Testis (tissue), 2 donors: ENCODE data around the gene POLN.

Experiments used
- CTCF ChIP-seq, 3 experiments: fragments of 450-650 bp in 2 of 3; fragments of 200-600 bp in 1 of 3; sonication (generic) in 1 of 3; IDR thresholded peaks; one replicate each; pipeline ENCODE4 v1.5.1; 2016 to 2019; ENCODE audit warnings: antibody characterized with exemption in 3 of 3, mild to moderate bottlenecking in 2 of 3, moderate library complexity in 1 of 3
- POLR2A ChIP-seq: fragments of 450-650 bp; IDR thresholded peaks from one replicate; pipeline ENCODE4 v1.6.1; 2017; ENCODE audit warnings: antibody characterized with exemption, mild to moderate bottlenecking, moderate library complexity

GRCh38 chr4:2166253-2166652 is 75.7 kb downstream of the POLN start:
- TF ChIP-seq CTCF (IDR thresholded peaks at IDR 0.05) (no peak), POLR2A (no peak)
